ENCODE data around the gene BTBD1.

Gene BTBD1

DNA sequence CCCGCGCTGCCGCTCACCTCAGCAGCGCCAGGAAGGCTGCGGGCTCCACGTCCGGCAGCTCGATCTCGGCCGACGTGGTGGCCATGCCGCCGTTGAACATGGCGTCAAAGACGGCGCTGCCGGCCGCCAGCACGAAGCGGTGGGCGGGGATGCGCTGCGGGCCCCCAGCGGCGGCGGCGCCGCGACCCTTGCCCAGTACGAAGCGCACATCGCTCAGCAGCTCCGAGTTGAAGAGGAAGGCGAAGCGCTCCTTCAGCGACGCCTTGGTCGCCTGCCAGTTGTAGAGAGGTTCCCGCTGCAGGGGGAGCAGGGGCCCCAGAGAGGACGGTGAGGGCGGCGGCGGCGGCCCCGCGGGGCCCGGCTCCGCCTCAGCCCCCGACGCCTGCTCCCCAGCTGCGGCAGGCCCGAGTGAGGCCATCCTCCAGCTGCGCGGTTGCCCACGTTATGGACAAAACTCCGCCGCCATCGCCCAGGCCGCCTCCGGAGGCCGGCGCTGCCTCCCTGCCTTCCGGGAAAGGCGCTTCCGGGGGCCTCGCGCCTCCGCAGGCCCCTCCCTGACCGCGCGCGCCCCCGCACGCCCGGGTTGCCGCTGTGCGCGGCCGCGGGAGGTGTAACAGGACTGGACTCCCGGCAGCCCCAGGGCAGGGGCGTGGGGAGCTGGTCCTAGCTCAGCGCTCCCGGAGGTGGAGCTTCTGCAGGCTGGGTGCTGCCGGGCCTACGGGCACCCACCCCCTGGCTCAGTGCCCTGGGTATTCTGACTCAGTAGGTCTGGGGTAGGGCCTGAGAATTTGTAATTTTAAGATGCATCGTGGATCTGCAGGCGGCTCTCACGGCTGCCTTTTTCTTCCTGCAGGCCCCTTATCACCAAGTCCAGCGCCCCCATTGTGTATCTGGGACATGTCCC lies at the start of gene BTBD1:
Gene BTBD1, minus strand, starts transcription at position 519 of the 904 bp plus-strand sequence. Its CDS starts 101 bp downstream, at position 418.
- no peaks in the 10 kb centered on the region for H3K9me3 ChIP-seq (ENCODE audit: low read length)
- peaks cover 19% of the 10 kb centered on the region for H3K4me1 ChIP-seq (ENCODE audit: insufficient read depth, low read length)
- H3K4me3 ChIP-seq (ENCODE audit: low read length) = peak within 1 kb of the TSS; percentile 99
- H3K36me3 ChIP-seq (ENCODE audit: insufficient read depth, low read length) = peaks cover 6% of the 10 kb centered on the region
- H3K27me3 ChIP-seq (ENCODE audit: insufficient read depth, low read length) = no peaks in the 10 kb centered on the region
- peak within 1 kb of the TSS; percentile 55 for H2AFZ ChIP-seq (ENCODE audit: low read depth, low read length)

DNA sequence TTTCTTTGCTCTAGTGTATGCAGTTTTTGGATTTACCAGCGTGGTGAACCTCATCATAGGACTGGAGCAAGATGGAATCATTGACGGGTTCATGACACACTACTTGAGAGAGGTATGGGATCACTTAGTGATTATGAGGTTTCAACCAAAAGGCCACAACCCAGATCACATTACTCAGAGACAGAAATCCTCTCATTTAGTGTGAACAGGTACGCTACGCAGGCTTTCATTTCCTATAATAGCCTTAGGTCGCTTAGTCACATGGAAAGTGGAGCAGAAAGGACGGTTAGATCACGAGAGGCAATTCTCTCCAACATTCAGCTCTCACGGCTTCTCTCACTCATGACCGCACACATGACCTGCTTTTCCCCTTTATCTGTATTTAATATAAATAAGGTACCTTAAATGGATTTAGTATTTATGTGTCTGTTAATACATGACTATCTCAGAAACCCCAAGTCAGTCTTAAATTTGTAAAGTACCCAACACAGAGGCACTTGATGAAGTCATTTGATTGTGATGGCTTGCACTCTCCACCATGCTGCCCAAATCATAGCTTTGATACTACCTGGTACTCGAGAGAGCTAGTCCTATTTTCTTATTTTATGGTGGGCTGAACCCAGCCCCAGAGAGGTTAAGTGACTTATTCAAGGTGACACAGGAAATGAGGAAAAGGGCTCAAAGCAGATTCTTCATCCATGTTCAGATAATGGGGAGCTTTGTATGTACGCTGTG lies 48.9 kb upstream of the BTBD1 start:
- Histone ChIP-seq H3K9me3 (ENCODE audit: low read length) (no peaks in the 10 kb centered on the region), H3K27me3 (ENCODE audit: insufficient read depth, low read length) (no peaks in the 10 kb centered on the region), H3K4me1 (ENCODE audit: insufficient read depth, low read length) (no peaks in the 10 kb centered on the region), H3K36me3 (ENCODE audit: insufficient read depth, low read length) (no peaks in the 10 kb centered on the region), H3K4me3 (ENCODE audit: low read length) (no peak overlapping the region), H2AFZ (ENCODE audit: low read depth, low read length) (no peak overlapping the region)

DNA sequence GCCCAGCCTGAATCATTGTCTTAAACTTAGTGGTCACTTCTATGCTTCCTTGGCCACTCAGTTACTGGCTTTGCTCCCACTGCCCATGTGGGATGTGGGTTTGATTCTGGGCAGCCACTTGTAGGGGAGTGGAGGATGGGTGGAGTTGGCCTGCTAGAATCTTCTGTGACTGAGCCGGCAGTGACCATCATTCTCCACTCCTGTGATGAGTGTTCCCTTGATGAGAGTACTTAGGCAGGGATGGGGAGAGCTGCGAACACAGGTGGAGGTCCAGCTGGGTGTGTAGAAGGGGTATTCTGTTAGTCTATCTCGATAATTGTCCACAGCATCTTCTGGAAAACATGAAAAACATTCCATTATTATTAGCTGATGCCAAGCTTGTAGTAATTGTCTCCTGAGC lies 48.4 kb upstream of the BTBD1 start:
- H3K4me1 ChIP-seq (ENCODE audit: insufficient read depth, low read length) = no peaks in the 10 kb centered on the region
- no peaks in the 10 kb centered on the region for H3K27me3 ChIP-seq (ENCODE audit: insufficient read depth, low read length)
- no peak overlapping the region for H3K4me3 ChIP-seq (ENCODE audit: low read length)
- no peaks in the 10 kb centered on the region for H3K36me3 ChIP-seq (ENCODE audit: insufficient read depth, low read length)
- no peak overlapping the region for H2AFZ ChIP-seq (ENCODE audit: low read depth, low read length)
- no peaks in the 10 kb centered on the region for H3K9me3 ChIP-seq (ENCODE audit: low read length)

DNA sequence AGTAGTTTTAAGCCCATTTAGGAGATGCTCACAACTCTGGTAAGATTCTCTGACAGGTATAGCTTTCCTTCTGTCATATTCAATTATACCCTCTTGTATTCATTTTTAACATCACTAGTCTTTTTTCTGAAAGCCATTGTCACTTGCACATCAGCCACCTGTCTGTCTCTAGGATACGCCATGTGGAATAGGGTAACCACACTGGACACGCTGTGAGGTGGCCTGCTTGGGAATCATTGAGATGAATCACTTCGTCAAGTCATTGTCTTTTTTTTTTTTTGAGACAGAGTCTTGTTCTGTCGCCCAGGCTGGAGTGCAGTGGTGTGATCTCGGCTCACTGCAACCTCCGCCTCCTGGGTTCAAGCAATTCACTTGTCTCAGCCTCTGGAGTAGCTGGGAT lies 47.8 kb upstream of the BTBD1 start:
- no peaks in the 10 kb centered on the region for H3K27me3 ChIP-seq (ENCODE audit: insufficient read depth, low read length)
- no peaks in the 10 kb centered on the region for H3K4me1 ChIP-seq (ENCODE audit: insufficient read depth, low read length)
- H3K9me3 ChIP-seq (ENCODE audit: low read length) = no peaks in the 10 kb centered on the region
- no peak overlapping the region for H3K4me3 ChIP-seq (ENCODE audit: low read length)
- no peak overlapping the region for H2AFZ ChIP-seq (ENCODE audit: low read depth, low read length)
- H3K36me3 ChIP-seq (ENCODE audit: insufficient read depth, low read length) = no peaks in the 10 kb centered on the region

DNA sequence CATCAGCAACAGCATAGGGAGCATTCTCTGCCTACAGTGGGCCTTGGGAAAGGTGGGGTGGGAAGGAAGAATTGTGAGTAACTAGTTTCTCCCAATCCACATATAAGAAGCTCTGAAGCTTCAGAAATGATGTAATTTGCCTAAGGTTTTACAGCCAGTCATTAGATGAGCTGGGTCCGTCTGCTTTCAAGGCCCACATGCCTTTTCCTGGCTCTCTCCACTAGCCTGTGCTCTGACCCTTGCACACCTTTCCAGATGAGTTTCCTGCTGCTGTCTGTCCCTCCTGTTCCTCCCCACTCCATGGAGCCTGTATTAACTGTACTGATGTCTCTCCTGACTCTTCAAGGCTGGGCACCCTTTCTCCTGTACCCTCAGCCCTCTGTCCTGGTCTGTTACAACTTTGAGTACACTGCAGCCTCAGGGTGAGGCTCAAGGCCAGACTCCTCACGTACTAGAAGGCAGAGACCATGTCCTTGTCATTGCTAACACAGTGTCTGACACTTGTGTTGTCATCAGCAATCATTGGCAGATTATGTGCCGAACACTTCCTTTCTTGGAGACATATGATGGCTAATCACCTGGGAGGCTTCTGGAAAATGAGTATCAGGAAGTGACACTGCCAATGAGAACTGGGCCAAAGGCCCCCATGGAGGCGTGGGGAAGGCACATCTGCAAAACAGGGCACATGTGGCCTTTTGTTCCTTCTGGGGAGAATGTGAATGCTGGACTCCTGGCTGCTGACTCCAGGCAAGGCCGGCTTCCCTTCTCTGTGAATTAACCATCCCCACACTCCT lies 47.0 kb upstream of the BTBD1 start:
- no peaks in the 10 kb centered on the region for H3K27me3 ChIP-seq (ENCODE audit: insufficient read depth, low read length)
- no peaks in the 10 kb centered on the region for H3K9me3 ChIP-seq (ENCODE audit: low read length)

DNA sequence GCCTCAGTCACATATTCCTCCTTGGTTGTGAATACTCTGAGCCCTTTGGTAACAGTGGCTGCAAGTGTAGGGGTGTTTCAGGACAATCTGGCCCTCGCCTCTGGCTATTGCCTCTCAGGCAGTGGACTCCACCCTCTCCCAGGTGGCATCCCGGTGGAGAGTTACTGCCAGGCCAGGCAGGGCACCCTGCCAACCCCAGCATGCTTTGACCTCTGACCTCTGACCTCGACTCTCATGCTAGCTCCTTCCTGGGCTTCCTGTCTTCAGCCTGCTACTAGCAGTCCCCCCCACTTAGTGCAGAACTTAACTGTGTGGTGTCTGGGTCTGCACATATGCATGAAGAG lies 45.9 kb upstream of the BTBD1 start:
- no peak overlapping the region for H2AFZ ChIP-seq (ENCODE audit: low read depth, low read length)
- H3K27me3 ChIP-seq (ENCODE audit: insufficient read depth, low read length) = peaks cover 1% of the 10 kb centered on the region
- H3K9me3 ChIP-seq (ENCODE audit: low read length) = no peaks in the 10 kb centered on the region
- H3K4me3 ChIP-seq (ENCODE audit: low read length) = no peak overlapping the region
- no peaks in the 10 kb centered on the region for H3K36me3 ChIP-seq (ENCODE audit: insufficient read depth, low read length)
- no peaks in the 10 kb centered on the region for H3K4me1 ChIP-seq (ENCODE audit: insufficient read depth, low read length)

More for the DNA sequence above, 47.0 kb upstream of the BTBD1 start:
- H3K4me3 ChIP-seq (ENCODE audit: low read length) = no peak overlapping the region
- H3K4me1 ChIP-seq (ENCODE audit: insufficient read depth, low read length) = no peaks in the 10 kb centered on the region
- H2AFZ ChIP-seq (ENCODE audit: low read depth, low read length) = no peak overlapping the region
- H3K36me3 ChIP-seq (ENCODE audit: insufficient read depth, low read length) = no peaks in the 10 kb centered on the region

DNA sequence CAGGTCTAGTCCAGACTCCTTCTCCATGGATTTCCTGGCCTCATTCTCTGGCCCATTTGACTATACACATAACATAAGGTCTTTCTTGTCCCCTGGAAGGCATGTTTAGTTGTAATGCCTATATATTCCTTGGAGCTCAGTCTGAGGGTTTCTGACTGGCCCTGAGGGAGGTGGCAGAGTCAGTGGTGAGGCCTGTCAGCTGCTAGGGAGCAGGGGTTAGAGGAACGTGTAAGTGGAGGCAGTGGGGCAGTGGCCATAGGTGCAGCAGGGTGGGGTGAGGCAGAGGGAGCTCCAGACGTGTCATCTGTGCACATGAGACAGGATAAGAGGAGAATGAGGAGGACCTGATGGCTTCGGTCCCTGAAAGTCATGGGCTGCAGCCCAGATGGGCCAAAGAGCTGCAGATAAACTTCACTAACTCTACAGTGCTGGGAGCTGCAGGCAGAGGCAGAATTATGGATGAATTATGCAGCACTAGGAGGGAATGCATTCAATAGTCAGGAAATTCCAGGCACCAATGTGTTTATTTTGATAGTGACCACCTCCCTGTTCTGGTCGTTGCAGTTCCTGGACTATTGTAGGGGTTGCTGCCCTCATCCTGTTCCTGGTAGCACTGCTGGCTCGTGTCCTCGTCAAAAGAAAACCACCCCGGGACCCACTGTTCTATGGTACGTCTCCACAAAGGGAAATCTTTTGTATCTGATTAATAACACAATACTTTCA lies 45.3 kb upstream of the BTBD1 start:
- no peak overlapping the region for H3K4me3 ChIP-seq (ENCODE audit: low read length)

DNA sequence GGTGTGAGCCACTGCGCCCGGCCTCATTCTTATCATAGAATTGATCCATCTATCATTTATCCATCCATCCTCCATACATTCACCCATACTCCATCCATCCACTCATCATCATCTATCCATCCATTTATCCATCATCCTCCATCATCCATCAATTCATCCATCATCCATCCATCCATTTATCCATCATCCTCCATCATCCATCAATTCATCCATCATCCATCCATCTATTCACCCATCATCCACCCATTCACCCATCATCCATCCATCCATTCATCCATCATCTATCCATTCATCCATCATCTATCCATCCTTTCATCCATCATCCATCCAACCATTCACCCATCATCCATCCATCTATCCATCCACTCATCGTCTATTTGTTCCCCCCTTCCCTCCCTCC lies 44.1 kb upstream of the BTBD1 start:
- Histone ChIP-seq H3K4me1 (ENCODE audit: insufficient read depth, low read length) (peaks cover 3% of the 10 kb centered on the region), H3K9me3 (ENCODE audit: low read length) (no peaks in the 10 kb centered on the region), H2AFZ (ENCODE audit: low read depth, low read length) (no peak overlapping the region), H3K36me3 (ENCODE audit: insufficient read depth, low read length) (no peaks in the 10 kb centered on the region), H3K4me3 (ENCODE audit: low read length) (no peak overlapping the region), H3K27me3 (ENCODE audit: insufficient read depth, low read length) (peaks cover 13% of the 10 kb centered on the region)

More for the DNA sequence above, 45.3 kb upstream of the BTBD1 start:
- Histone ChIP-seq H3K36me3 (ENCODE audit: insufficient read depth, low read length) (no peaks in the 10 kb centered on the region), H3K9me3 (ENCODE audit: low read length) (no peaks in the 10 kb centered on the region), H2AFZ (ENCODE audit: low read depth, low read length) (no peak overlapping the region), H3K27me3 (ENCODE audit: insufficient read depth, low read length) (peaks cover 3% of the 10 kb centered on the region), H3K4me1 (ENCODE audit: insufficient read depth, low read length) (peaks cover 3% of the 10 kb centered on the region)

DNA sequence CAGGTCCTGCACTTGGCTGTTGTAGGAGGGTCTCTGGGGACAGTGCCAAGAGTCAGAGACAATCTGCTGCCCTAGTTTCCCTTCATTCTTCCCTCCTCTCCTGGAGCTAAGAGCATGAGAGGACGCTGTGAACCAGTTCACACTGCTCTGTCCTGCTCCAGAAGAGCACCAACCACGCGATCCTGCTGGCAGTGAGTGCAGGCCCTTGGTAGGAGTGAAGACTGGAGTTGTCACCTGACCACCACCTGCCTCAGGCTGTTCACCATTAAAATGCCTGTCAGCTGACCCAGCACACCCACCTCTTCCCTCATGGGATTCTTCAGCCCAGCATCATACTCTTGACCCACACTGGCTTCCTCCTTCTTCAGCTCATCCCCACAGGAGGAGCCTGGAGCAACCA lies 43.3 kb upstream of the BTBD1 start:
- peaks cover 13% of the 10 kb centered on the region for H3K27me3 ChIP-seq (ENCODE audit: insufficient read depth, low read length)
- no peaks in the 10 kb centered on the region for H3K36me3 ChIP-seq (ENCODE audit: insufficient read depth, low read length)
- H3K4me1 ChIP-seq (ENCODE audit: insufficient read depth, low read length) = peaks cover 3% of the 10 kb centered on the region
- H3K9me3 ChIP-seq (ENCODE audit: low read length) = no peaks in the 10 kb centered on the region
- no peak overlapping the region for H3K4me3 ChIP-seq (ENCODE audit: low read length)
- H2AFZ ChIP-seq (ENCODE audit: low read depth, low read length) = no peak overlapping the region

DNA sequence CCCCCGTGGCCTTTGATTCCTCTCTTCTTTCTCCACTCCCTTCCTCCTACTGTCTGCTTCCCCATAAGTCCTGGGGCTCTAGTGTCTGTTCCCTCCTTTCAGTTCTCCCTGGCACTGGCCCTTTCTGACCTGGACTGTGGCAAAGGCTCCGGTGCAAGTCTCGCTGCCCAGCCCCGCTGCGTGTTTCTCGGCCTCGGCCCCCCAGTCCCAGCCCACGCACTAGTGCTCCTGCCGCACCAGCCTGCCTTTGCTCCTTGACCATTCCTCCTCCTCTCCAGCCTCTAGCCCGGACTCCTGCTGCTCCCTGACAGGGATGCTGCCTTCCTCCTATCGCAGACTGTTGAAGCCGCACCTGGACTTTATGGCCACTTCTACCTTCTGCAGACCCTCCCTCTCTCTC lies 42.5 kb upstream of the BTBD1 start:
- peaks cover 13% of the 10 kb centered on the region for H3K27me3 ChIP-seq (ENCODE audit: insufficient read depth, low read length)
- H3K4me1 ChIP-seq (ENCODE audit: insufficient read depth, low read length) = peaks cover 3% of the 10 kb centered on the region
- no peak overlapping the region for H3K4me3 ChIP-seq (ENCODE audit: low read length)
- no peak overlapping the region for H2AFZ ChIP-seq (ENCODE audit: low read depth, low read length)
- H3K9me3 ChIP-seq (ENCODE audit: low read length) = no peaks in the 10 kb centered on the region
- no peaks in the 10 kb centered on the region for H3K36me3 ChIP-seq (ENCODE audit: insufficient read depth, low read length)

DNA sequence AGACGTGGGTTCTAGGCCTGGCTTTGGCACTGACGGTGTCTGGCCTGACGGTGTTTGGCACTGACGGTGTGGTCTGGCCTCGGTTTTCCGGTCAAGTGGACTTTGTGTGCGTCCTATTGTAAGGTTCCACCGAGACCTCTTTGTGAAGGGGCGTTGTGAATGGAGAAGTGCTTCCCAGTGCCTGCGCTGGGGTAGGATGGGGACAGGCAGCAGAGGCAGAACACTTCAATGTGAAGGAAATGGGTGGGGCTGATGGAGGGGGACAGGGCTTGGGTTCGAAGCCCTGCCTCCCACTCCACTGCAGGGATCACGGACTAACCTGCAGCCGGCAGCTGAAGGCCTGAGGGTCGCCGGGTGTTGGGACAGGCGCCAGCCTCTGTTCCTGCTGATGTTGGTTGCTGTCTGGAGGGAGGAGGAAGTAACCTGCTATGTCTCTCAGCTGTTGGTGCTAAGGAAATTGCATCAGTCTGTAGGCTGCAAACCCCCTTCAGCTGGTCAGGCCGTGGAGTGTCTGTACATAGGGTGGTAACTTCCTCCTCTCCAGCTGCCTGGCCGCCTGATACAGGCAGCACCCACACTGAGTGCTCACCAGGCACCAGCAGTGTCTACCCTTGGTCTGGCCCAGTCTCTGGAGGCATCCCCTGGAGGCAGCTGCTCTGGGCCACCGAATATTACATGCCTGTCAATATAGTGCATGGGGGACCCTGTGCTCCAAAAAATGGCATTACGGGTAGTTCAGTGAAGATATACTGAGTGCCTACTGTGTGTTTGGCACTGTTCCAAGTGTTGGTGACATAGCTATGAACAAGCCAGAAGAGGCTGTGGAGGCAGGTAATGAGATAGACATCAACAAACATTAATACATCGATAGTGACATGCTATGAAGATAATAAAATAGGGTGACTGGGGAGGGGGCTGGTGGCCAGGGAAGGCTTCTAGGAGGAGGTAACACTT lies 41.5 kb upstream of the BTBD1 start:
- peaks cover 3% of the 10 kb centered on the region for H3K4me1 ChIP-seq (ENCODE audit: insufficient read depth, low read length)
- H3K4me3 ChIP-seq (ENCODE audit: low read length) = no peak overlapping the region

DNA sequence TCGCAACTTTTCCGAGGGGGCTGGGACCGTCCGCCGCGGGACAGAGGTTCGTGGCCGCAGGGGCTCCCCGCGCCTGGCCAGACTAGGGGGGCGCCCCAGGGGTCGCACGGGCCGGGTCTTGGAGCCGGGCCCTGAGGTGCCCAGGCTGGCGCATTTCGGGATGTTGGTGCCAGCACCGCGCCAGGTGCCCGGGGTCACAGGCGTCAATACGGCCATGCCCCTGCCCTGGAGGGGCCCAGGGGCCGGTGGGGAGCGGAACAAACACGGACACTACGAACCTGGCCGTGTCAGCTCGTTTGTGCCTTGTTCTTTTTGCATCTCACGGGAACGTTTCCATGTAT lies 40.8 kb upstream of the BTBD1 start:
- H3K27me3 ChIP-seq (ENCODE audit: insufficient read depth, low read length) = peaks cover 13% of the 10 kb centered on the region
- H3K36me3 ChIP-seq (ENCODE audit: insufficient read depth, low read length) = no peaks in the 10 kb centered on the region
- peak overlapping the region; percentile 76 for H2AFZ ChIP-seq (ENCODE audit: low read depth, low read length)
- H3K9me3 ChIP-seq (ENCODE audit: low read length) = no peaks in the 10 kb centered on the region
- H3K4me1 ChIP-seq (ENCODE audit: insufficient read depth, low read length) = peaks cover 3% of the 10 kb centered on the region
- peak overlapping the region; percentile 37 for H3K4me3 ChIP-seq (ENCODE audit: low read length)

More for the DNA sequence above, 41.5 kb upstream of the BTBD1 start:
- Histone ChIP-seq H2AFZ (ENCODE audit: low read depth, low read length) (no peak overlapping the region), H3K9me3 (ENCODE audit: low read length) (no peaks in the 10 kb centered on the region), H3K36me3 (ENCODE audit: insufficient read depth, low read length) (no peaks in the 10 kb centered on the region), H3K27me3 (ENCODE audit: insufficient read depth, low read length) (peaks cover 13% of the 10 kb centered on the region)

All from neuron (in vitro differentiated cells).